ENCODE results near the gene SLC4A1.
A peak's percentile ranks its signal among the peaks of the same experiment; 100 is the strongest.

The SLC4A1 gene

DNA sequence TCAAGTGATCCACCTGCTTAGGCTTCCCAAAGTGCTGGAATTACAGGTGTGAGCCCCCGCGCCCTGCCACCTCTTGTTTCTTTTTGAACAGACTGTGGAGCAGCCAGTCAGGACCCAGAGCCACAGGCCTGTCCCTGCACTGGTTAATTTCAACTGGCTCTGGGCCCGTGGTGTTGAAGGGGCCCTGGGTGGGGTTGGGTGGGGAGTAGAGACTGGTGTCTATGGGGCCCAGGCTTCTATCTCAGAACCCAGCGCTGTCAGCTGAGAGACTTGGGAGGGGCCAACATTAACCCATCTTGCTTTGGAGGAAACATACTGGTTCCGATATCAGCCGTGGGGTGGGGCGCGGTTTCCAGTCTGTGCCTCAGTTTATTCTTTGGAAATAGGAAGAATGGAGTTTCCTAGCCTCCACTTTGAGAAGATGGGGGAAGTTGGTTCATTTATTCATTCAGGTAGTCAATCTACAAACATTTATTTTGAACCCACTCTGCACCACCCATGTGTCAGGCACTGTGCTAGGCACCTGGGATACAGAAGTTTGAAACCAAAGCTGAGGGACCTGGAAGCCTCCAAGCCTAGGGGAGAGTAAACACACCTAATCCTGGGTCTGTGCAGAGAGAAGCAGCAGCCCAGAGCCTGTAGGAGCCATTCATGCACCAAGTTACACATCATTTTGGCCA is 15.5 kb upstream of the SLC4A1 start:
- no peak for DNase-seq (ENCODE audit: low read depth in 2 of 2)

DNA sequence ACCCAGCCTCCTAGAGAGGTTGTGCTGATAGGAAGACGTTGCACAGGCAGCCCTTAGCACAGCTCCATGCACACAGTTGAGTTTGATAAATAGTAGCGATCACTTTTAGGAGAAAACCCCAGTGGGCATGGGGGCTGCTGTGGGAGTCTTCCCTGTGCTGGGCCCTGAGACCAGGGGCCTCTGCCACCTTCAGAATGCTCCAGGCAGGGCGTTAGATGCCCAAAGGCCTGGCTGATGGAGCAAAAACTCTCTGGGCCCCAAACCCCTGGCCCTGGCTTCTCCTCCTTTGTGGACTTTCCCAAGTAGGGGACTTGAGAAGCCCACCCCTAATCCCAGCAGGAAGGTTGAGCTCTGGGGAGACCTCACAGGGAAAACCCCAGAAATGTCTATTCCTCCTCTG is 14.3 kb upstream of the SLC4A1 start:
- no peak for DNase-seq (ENCODE audit: low read depth in 2 of 2)

DNA sequence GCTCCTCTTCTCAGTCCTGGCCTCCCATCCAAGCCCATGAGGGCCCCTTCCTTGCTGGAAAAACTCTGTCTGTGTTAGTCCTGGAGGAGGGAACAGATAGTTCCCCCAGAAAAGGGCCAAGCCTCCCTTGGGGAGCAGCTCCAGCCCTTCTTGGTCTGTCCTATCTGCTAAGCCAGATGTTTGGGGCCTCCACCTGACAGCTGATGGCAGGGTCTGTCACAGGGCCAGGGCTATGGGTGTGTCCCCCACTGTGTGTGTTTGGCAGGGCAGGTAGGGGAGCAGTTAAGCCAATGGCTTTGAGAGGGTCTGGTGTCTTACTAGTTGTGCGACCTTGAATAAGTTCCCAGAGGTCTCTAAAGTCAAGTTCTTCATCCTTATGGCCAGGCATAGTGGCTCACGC is 13.6 kb upstream of the SLC4A1 start:
- DNase-seq (ENCODE audit: low read depth in 2 of 2) = no peak

DNA sequence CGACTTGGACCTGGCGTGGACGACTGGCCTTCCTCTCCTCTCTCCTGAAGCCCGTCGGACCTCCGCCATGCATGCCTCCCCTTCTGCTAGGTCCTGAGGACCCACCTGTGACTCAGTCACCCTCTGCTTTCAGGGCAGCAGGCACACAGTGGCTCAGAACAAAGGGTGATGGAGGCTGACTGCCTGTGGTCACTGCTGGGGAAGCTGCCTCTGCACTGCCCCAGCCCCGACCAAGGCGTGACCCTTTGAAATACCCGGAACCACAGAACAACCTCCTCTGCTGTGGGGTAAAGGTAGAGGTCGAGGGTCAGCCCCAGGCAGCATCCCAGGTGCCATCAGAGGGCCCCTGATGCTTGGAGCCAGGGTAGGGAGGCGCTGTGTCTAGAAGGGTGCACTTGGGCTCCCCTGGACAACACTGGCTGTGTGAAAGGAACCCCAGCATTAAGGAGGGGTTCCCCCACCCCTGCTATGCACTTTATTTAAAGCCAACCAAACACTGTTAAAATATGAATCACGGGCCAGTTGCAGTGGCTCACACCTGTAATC is 12.5 kb upstream of the SLC4A1 start:
- no peak for DNase-seq (ENCODE audit: low read depth in 2 of 2)

DNA sequence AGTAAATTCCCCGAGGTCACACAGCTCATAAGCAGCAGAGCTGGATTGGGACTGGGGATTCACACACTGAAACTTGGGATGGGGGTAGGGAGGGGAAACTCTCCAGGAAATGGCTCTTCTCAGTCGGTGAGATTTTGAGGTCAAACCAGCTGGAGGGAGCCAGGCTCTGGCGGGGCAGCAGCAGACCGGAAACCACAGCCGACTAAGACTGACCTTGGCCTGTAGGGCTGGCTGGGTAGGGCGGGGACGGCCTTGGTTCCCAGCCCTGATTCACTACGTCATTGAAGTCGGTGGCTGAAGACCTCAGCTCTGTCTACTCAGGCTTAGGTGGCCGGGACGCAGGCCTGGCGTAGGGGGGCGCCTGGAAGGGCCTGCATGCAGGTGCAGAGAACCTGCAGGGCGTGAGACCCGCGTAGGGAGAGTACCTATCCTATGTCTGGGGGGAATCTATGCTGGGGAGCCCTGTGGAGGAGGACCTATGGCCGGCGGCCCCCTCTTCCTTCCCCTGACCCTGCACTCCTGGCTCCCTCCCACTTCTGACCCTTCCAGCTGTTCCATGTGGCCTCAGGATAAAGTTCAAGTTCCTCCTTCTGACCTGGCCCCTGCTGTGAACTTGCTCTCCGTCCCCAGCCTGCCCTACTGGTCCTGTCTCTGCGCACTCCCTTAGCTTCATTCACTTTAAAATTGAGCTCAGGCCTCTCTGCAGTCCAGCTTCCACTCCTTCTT is 11.9 kb upstream of the SLC4A1 start:
- DNase-seq (ENCODE audit: low read depth in 2 of 2) = peak; percentile 4 to 8

DNA sequence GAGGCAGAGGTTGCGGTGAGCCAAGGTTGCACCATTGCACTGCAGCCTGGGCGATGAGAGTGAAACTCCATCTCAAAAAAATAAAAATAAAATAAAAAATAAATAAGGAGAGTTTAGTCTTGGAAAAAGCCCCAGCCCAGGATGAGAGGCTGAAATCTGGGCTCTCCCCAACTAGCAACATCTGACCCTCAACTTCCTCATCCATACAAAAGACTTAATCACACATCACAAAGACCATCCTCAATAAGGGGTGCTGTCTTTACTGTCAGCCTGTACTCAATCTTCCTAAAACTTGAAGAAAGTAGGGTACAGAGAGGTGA is 11.4 kb upstream of the SLC4A1 start:
- no peak for DNase-seq (ENCODE audit: low read depth in 2 of 2)

DNA sequence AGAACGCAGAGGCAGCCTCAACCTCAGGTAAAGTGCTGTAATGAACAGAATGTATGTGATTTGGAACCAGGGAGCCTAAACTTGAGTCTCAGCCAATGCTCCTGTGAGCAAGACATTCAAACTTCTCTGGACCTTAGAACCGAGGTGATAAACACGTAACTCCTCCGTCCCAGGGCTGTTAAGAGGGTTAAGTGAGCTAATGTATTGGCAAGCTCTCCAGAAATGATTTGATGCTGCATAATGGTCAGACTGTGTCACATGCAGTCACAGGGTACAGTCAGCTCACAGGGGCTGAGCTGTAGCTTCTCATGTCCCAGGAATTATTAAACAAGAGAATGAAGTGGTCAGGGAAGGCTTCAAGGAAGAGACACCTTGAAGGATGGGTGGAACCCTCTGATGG is 10.0 kb upstream of the SLC4A1 start:
- no peak for DNase-seq (ENCODE audit: low read depth in 2 of 2)

DNA sequence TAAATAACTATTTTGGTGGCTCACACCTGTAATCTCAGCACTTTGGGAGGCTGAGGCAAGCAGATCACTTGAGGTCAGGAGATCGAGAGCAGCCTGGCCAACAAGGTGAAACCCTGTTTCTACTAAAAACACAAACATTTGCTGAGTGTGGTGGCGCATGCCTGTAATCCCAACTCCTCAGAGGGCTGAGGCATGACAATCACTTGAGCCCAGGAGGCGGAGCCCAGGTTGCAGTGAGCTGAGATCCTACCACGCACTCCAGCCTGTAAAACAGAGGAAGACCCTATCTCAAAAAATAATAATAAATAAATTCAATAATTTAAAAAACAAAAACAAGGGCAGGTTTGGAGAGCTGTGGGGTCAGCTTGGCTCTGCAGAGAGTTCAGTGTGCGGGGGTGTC is 5.7 kb upstream of the SLC4A1 start:
- DNase-seq (ENCODE audit: low read depth in 2 of 2) = no peak

DNA sequence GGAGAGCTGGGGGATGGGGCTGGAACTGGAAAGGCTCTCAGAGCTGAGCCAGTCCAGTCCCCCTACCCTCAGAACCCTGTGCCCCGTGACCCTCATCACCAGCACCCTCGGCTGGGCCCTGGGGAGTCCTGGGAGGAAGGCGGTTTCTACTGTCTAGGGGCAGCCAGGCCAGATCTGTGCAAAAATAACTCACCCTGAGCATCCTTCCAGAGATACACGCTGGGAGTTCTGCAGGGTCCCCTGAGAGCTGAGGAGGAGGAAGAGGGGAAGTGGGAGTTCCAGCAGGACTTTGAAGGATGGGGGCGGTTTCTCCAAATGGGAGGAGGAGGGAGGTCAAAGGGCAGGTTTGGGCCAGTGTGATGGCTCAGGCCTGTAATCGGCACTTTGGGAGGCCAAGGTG is 5.0 kb upstream of the SLC4A1 start:
- DNase-seq (ENCODE audit: low read depth in 2 of 2) = no peak

DNA sequence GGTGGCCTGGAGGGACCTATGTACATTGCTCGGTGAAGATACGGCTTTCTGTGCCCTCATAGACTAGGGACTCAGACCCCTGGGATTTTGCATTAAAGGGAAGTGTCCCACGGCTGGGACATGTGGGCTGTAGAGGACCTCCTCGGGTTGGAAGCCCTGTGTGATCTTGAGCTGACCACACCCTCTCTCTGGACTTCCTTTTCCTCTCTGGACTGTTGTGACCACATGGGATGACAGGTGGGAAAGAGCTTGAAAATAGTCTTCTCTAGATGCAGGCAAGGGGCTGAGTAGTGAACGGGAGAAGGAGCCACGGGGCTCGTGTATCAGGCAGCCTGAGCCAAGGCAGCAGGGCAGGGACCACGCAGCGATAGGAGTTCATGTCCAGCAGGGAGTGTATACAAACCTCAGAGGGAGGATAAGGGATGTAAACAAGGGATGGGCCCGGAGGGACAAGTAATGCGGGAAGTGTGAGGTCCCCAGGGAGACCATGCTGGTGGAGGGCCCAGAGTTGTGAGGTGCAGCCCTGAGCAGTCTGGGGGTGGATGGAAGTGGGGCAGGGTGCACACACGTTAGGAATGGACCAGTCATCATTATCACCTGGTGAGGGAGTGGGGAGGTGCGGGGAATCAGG is 4.5 kb upstream of the SLC4A1 start:
- DNase-seq (ENCODE audit: low read depth in 2 of 2) = no peak

DNA sequence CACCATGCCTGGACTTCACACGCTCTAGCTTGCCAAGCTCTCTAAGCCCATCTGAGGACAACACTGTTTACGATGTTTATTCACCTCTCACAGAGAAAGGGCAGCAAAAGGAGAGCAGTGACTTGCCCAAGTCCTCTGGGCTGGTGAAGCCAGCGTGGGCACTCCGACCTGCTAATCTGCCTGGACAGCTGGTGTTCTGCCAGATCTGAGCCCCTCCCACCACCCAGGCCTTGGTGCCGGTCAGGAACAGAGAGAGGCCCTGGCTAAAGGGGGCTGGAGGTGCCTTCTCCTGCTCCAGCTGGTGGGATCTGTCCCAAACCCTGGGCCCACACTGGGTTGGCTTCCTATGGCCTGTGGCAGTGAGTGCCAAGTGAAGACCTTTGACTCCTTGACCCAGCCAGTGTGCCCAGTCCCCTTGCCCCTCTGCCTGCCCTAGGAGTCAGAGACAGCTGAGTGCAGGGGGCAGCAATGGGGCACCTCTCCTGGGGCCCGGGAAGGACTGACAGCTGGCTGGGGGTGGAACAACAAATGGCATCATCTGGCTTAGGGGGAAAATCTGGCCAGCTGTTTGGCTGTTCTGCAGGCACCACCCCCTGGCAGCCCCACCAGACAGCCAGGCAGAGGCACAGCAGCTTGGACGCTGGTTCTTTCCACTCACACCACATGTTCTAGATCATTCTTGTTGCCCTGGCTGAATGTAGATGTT is 1.8 kb upstream of the SLC4A1 start:
- DNase-seq (ENCODE audit: low read depth in 2 of 2) = no peak

DNA sequence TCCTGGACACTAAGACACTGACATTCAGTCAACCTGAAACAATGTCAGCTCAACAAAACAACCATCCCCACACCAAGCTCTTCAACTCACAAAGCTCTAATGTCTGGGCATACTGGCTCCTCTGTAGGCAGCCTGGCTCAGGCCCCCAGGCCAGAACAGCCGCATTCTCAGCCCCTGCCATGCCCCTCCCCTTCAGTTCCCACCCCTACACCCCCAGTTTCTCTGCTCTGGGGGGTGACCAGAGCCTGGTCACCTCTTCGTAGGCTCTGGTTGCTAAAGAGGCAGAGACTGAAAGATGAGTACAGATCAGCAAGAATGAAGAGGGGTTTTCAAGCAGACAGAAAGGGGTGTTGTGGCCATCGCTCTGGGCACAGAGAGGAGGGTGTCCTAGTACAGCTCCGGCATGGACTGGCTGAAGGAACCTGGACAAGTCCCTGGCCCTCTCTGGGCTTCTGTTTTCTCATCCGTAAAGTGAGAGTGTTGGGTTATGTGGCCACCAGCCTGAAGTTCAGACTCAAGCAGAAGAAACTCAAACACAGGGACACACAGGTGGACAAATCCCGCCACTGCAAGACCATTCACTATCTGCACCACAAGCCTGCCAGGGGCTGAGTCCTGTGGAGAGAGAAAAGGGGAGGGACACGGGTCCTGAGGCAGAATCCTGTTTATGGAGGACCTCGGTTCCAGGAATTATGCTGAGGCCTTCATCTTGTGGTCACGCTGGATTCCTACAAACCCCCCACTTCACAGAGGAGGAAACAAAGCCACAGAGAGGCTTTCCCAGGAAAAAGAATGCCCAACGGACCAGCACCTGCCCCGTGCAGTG is 987 bp upstream of the SLC4A1 start:
- no peak for DNase-seq (ENCODE audit: low read depth in 2 of 2)

DNA sequence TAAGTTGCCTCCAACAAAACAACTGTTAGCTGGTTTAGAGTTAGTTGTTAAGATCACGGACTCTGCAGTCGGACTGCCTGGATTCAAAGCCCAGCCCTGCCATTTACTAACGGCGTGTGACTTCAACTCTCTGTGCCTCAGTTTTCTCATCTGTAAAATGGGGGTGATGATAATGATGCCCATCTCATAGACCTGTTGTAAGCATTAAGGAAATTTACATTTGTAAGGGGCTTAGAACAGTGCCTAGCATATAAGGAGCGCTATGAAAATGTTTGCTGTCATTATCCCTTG is 825 bp downstream of the SLC4A1 start:
- DNase-seq (ENCODE audit: low read depth in 2 of 2) = no peak

DNA sequence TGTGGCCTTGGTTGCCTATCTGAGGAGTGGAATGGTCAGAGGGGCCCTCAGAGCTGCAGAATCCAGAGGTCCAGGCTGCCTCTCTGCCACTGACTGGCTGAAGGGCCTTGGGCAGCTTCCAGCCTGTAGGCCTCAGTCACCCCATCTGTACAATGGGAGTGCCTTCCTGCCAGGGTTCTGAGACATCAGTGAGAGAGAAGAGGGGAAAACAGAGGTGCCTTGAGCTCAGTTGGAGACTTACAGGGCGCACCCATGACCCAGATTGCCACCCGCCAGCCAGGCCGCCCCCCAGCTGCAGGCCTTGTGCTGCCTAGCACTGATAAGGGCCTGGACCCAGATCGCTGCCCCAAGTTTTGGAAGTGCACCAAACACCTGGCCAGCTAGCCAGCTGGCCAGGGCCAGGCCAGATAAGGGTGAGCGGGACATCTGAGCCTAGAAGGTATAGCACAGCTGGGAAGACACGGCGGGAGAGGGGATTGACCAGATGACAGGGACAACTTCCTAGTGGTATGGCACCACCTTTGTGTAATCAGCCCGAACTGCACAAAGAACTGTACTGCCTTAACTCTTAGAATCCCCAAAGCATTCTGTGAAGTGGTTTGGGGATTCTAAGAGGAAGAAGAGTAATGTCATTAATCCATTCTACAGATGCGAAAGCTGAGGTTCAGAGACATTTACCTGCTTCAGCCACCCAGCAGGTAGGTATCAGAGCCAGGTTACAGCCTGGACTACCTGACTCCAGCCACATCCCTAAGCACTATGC is 1.4 kb downstream of the SLC4A1 start:
- DNase-seq (ENCODE audit: low read depth in 2 of 2) = no peak

DNA sequence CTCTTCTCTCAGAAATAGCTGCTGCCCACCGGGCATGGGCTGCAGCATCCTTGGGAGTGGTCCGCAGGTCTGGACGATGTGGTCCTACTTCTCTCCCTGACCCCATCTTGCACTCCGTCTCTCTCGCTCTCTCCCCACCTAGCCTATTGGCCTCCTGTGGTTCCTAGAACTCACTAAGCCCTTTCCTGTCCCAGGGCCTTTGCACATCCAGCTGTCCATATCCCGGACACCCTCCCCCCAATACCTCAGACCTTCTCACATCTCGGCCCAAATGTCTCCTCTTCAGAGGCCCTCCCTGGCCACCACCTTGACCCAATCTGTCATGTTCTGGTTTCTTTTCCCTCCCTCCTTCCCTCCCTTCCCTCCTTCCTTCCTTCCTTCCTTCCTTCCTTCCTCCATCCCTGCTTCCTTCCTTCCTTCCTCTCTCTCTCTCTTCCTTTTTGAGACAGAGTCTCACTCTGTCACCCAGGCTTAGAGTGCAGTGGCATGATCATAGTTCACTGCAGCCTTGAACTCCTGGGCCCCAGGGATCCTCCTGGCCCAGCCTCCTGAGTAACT is 4.5 kb downstream of the SLC4A1 start:
- no peak for DNase-seq (ENCODE audit: low read depth in 2 of 2)

DNA sequence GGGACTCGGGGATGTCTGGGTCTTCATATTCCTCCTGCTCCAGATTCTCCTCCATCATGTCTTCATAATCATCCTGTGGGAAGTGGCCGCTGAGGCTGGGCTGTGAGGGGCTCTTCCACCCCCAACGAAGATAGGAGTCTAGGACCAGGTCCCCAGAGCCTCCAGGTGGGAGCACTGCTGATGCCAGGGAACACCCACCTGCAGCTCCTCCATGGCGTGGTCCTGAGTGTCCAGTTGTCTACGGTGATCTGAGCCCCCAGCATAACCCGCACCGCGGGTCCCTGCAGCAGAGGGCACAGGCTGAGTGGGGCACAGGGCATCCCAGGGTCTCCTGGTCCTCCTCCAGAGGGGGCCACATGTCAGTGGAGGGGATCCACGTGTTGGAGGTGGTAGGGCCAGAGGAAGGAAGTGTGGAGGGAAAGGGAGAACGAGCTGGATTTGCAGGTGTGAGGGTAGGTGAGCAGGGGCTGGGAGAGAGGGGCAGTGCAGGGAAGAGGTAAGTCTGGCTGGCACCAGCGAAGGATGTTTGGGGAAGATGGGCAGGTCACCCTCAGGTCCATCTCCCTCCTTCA is 5.2 kb downstream of the SLC4A1 start:
- DNase-seq (ENCODE audit: low read depth in 2 of 2) = no peak

DNA sequence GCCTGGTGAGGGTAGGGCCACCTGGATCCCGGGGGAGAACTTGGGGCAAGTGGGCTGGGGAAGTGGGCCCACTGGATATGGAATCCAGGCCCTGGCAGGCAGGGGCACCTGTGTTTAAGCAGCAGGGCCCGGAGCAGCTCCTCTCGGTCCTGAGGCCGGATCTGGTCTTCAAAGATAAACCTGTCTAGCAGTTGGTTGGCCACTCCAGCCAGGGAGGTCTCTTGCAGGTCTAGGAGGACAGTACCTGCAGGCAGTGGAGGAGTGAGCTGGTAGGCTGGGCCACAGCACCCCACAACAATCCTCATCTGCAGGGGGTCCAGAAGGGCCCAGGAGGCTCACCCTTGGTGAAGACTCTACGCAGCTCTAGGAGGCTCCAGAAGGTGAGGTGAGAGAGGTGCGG is 7.6 kb downstream of the SLC4A1 start:
- no peak for DNase-seq (ENCODE audit: low read depth in 2 of 2)

DNA sequence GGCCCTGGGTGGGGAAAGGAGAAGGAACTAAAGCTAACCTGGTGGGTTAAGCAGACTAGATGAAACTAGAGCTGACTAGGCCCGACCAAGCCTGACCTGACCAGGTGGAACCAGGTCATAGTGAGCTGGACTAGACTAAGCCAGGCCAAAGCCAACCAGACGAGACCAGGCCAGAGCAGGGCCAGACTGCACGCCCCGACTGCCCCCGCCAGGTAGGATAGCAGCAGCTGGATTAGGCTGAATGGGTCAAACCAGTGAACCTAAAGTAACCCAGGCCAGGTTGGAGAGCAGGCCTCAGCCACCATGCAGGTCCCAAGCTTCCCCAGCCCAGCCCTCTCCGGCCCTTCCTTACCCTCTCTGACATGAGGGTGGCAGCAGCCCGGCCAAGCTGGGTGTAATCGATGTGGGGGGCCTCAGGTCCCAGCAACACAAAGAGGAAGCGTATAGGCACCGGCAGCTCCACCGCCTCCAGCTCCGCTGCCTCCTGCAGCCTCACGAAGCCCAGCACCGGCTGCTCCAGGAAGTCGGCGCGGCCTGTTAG is 9.1 kb downstream of the SLC4A1 start:
- no peak for DNase-seq (ENCODE audit: low read depth in 2 of 2)

DNA sequence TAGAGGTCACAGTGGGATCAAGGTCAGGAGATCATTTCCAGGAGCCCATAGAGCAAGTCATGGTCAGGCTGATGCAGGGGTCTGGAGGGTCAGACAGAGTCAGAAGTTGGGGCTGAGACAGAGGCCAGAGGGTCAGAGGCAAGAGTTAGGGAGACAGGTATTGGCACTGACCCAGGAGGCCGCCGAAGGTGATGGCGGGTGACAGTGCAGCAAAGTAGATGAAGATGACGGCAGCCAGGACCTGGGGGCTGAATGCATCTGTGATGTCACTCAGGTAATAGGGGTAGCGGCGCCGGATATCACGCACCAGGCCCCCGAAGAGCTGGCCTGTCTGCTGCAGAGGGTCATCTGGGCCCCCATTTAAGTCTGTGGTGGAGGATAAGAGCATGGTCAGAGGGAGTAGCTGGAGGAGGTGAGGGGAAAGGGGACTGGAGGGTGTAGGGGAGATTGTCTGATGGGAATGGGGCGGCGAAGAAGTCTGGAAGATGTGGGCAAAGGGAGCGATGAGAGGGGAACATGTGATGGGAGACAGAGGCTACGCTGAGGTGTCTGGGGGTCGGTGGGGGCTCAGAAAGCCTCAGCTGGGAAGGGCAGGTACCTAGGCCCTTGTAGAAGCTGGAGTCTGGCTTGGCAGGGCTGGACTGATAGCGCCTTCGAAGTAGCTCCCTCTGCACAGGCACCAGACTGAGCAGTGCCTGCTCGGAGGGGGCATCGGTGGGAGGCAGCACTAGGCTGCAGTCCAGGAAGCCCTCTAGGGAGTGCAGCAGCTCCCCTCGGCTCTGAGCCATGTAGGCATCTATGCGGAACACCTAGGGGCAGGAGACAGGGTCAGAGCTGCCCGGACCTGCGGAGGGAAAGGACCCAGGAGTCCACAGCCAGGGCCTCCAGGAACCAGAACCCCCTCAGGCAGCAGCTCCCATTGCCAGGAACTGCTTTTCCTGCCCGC is 9.8 kb downstream of the SLC4A1 start:
- no peak for DNase-seq (ENCODE audit: low read depth in 2 of 2)
